C4-2B (cell line): ENCODE measurements around the gene KRTAP13-2.

Source experiments
- H3K27ac ChIP-seq: fragments of 450-650 bp; 2 replicates; pipeline ENCODE4 v1.5.1; 2017
- CTCF ChIP-seq: fragments of 450-650 bp; conservative IDR thresholded peaks from 2 replicates; pipeline ENCODE4 v1.5.1; 2017; ENCODE audit warnings: mild to moderate bottlenecking
- ZFX ChIP-seq: fragments of 450-650 bp; IDR thresholded peaks from 2 replicates; pipeline ENCODE4 v1.6.1; 2017

KRTAP13-2 gene

GRCh38 chr21:30354308-30355005, 17.6 kb downstream of the KRTAP13-2 start:
- TF ChIP-seq CTCF (no peak), ZFX (no peak)
- no peak overlapping the region for H3K27ac ChIP-seq

DNA sequence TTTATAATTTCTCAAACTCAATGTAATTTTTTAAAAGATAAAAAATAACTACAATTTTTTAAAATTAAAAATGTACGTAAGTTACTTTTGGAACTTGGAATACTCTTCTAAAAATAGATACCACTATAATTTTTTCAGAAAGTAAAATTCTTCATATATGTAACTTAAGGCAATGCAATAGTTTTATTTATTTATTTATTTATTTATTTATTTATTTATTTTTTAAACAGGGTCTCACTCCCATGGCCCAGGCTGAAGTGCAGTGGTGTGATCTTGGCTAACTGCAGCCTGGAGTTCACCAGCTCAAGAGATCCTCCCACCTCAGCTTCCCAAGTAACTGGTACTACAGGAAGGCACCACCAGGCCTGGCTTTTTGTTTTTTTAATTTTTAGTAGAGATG, 20.5 kb downstream of the KRTAP13-2 start:
- TF ChIP-seq CTCF: no peak
- no peak for TF ChIP-seq ZFX
- H3K27ac ChIP-seq: no peak overlapping the region

DNA sequence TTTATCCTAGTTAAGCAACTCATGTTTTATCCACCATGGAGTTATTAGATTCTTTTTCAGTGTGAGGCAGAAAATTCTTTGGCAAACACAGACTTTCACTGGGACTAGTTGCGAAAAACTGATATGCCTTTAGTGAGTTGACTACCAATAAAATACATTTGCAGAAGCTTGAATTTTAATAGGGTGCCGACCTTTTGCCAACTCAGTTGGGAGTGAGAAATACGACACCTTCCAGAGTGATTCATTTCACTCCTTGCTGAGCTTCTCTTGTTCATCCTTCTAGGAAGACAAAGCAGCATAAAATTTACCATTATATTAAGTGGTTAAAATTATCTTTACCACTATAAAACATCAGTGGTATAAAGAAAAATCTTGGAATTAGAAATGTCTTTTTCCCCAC, 22.5 kb downstream of the KRTAP13-2 start:
- TF ChIP-seq CTCF: no peak
- no peak for TF ChIP-seq ZFX
- no peak overlapping the region for H3K27ac ChIP-seq

GRCh38 chr21:30348506-30348905, 23.6 kb downstream of the KRTAP13-2 start, which contains the start of gene KRTAP23-1:
Gene KRTAP23-1 (minus strand): TSS chr21:30348606. CDS start chr21:30348606, 0 bp downstream.
- TF ChIP-seq CTCF: no peak
- TF ChIP-seq ZFX: no peak
- H3K27ac ChIP-seq: no peak within 1 kb of the TSS

DNA sequence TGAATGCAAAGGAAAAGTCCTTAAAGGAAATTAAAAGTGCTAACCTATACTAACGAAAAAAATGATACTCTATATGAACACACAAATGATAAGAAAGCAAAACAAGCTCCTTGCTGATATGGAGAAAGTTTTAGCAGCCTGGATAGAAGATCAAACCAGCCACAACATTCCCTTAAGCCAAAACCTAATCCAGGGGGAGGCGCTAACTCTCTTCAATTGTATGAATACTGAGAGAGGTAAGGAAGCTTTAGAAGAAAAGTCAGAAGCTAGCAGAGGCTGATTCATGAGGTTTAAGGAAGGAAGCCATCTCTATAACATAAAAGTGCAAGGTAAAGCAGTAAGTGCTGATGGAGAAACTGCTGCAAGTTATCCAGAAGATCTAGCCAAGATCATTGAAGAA, 27.1 kb downstream of the KRTAP13-2 start:
- TF ChIP-seq CTCF (no peak), ZFX (no peak)
- H3K27ac ChIP-seq: no peak overlapping the region

DNA sequence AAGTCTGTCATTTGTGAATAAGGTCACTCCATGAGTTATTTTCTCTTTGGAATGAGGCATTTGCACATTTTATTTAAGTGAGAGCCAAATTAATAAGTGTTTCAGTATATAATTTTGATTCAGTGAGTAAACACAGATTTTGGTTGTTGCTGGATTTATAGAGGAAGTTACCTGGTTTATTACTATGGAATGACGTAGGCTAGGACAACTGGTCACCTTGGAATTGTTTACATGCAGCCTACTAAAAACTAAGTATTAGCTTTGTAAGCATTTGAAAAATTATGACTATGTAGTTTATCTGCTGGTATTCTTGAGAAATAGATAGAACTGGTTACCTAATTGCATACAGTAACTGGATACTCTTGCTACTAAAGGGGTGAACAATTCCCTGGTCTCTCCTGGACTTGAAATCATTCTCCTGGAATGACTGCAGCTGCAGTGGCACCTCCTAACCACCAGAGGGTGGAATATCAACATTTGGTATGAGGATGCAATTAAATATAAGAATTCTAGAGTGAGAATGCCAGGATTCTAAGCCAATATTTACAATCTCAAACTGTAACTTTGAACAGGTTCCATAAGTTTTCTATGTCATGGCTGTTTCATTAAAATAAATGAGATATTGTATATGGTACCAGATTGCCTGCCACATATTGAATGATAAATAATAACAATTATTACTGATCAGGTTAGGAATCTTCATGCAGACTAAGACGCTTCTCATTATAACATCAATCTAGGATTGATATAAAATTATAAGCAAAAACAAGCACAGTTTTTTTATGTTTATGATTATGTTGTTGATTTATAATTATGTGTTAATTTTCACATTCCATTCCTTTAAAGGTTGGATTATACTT, 31.1 kb downstream of the KRTAP13-2 start:
- no peak overlapping the region for H3K27ac ChIP-seq
- TF ChIP-seq ZFX: no peak
- peak; percentile 91 for TF ChIP-seq CTCF

- H3K27ac ChIP-seq: no peak overlapping the region
- TF ChIP-seq CTCF (no peak), ZFX (no peak)
These were observed 33.4 kb downstream of the KRTAP13-2 start for GRCh38 chr21:30338717-30339116.
